Measurements from ENCODE around the gene SH3PXD2A. TPM values are rescaled to one million over a fixed set of nuclear protein-coding genes. Genes with fewer than 3 reads are reported as not detected.
"Not testable (repeated sequence)": the region's sequence is repeated elsewhere in the genome, so short reads cannot be mapped to it uniquely, and the experiment has no call there.

SH3PXD2A gene
- total and polyA plus RNA-seq, 3 donors from 2014 or later = 10.8 to 12.1 (median 12.0) TPM

DNA sequence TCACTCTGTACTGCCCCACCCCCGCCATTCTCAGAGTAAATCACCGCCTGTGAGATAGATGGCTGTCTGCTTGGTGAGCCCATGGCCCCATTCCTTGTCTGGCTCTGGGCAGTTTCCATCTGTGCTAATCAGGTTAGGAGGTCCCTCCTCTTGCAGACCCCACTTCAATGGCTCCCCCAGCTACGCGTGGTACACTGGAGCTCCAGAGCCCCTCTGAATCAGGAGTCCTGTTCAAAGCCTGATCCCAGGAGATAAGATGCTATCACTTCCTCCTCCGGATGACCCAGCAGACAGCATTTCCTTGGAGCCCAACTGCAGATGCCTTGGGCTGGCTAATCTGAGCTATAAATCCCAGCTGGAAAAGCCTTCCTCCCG, 122.3 kb downstream of the SH3PXD2A start:
- Histone ChIP-seq H3K27me3 (no peaks in the 10 kb centered on the region), H3K36me3 (ENCODE audit: low read depth, missing control alignments) (no peaks in the 10 kb centered on the region), H3K4me1 (no peaks in the 10 kb centered on the region), H3K9me3 (no peaks in the 10 kb centered on the region), H3K4me3 (no peak overlapping the region), H3K27ac (no peak overlapping the region)
- no peak for DNase-seq
- WGBS, 2 donors = 56 to 79% methylated on average over 4 to 6 of the region's 6 CpGs
- TF ChIP-seq POLR2A (IDR thresholded peaks at IDR 0.05) = no peak
- TF ChIP-seq, protein P1, sequence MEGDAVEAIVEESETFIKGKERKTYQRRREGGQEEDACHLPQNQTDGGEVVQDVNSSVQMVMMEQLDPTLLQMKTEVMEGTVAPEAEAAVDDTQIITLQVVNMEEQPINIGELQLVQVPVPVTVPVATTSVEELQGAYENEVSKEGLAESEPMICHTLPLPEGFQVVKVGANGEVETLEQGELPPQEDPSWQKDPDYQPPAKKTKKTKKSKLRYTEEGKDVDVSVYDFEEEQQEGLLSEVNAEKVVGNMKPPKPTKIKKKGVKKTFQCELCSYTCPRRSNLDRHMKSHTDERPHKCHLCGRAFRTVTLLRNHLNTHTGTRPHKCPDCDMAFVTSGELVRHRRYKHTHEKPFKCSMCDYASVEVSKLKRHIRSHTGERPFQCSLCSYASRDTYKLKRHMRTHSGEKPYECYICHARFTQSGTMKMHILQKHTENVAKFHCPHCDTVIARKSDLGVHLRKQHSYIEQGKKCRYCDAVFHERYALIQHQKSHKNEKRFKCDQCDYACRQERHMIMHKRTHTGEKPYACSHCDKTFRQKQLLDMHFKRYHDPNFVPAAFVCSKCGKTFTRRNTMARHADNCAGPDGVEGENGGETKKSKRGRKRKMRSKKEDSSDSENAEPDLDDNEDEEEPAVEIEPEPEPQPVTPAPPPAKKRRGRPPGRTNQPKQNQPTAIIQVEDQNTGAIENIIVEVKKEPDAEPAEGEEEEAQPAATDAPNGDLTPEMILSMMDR (IDR thresholded peaks at IDR 0.05) = no peak
- intact Hi-C loops (cut with DNase I; ENCODE audit: low total_unique reads) = no loop called here

DNA sequence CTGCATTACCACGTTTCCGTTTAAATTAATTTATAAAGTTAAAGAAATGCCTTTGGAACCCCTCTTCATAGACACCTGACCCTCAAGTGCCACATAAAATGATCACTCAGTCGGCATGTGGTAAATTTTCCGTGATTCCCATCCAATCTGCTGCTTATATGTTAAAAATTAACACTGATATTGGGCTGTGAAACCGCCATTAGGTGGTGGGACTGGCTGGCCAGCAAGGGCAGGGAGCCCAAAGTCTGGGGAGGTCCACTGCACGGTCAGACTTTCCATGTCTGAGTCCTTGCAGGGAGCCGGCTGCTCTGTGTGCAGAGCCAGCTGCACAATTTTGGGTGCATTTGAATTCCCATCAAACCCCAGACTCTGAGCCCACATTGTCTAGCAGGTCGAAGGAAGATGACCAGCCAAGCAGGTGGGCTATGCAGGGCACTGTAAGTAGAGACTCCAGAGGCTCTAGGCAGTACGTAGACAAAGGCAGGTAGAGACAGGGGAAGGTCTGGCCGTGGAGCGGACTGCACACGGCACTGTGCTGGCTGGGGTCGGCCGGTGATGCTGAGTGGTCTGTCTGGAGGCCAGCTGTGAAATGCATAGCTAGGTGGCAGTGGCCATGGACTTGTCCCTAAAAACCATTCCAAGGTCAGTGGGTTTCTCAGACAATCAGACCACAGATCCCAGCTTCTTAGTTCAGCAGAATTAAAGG, 122.9 kb downstream of the SH3PXD2A start:
- DNase-seq = no peak
- intact Hi-C loops (cut with DNase I; ENCODE audit: low total_unique reads) = no loop called here
- no peaks in the 10 kb centered on the region for H3K9me3 ChIP-seq
- TF ChIP-seq, protein P1 (IDR thresholded peaks at IDR 0.05) = no peak
- no peak for TF ChIP-seq POLR2A (IDR thresholded peaks at IDR 0.05)
- no peaks in the 10 kb centered on the region for H3K27me3 ChIP-seq
- no peaks in the 10 kb centered on the region for H3K4me1 ChIP-seq
- no peak overlapping the region for H3K27ac ChIP-seq
- H3K36me3 ChIP-seq (ENCODE audit: low read depth, missing control alignments) = no peaks in the 10 kb centered on the region
- H3K4me3 ChIP-seq = no peak overlapping the region
- WGBS, 2 donors = 66 to 75% methylated on average over 14 of the region's 14 CpGs

DNA sequence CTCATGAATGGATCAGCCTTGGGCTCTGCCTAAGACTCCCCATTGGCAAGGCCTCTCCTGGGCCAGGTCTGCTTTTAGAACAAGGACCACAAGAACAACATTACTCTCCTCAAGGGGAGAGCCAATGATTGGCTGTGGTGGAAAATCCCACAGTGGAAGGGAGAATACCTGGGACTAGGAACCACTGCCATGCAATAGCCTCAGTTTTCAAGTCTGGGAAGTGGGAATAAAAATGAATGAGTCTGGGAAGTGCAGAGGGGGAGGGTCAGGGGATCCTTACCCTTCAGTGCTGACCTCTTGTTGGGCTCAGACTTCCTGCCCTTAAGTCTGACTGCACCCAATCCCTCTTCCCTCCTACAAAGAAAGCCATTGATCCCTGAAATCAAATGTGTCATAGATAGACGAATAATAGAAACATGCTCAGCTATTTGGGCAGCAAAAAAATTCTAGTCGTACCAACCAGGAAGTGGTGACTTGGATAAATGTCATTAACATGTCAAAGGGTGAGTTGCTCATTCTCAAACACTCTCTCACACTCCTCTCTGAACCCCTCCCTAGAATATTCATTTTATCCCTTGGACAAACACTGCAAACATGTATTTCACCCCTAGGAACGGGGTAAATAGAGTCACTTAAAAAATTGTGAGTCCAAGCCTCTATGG, 123.6 kb downstream of the SH3PXD2A start:
- WGBS, 2 donors = 82 to 88% methylated on average over 3 of the region's 3 CpGs
- TF ChIP-seq, protein P1 (IDR thresholded peaks at IDR 0.05) = no peak
- no peak for TF ChIP-seq POLR2A (IDR thresholded peaks at IDR 0.05)
- DNase-seq = no peak
- Histone ChIP-seq H3K36me3 (ENCODE audit: low read depth, missing control alignments) (no peaks in the 10 kb centered on the region), H3K4me1 (no peaks in the 10 kb centered on the region), H3K27ac (no peak overlapping the region), H3K4me3 (no peak overlapping the region), H3K27me3 (no peaks in the 10 kb centered on the region), H3K9me3 (no peaks in the 10 kb centered on the region)
- intact Hi-C loops (cut with DNase I; ENCODE audit: low total_unique reads) = no loop called here

DNA sequence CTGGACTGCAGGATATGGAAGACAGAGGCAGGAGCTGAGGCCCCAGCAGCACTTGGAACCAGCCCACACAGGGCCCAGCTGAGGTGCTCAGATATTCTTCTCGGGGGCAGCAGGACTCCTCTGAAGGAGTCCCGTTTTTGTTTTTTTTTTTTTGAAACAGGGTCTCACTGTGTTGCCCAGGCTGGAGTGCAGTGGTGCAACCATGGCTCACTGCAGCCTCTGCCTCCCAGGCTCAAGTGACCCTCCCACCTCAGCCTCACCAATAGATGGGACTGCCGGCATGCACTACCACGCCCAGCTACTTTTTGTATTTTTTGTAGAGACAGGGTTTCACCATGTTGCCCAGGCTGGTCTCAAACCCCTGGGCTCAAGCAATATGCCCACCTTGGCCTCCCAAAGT, 124.3 kb downstream of the SH3PXD2A start:
- H3K27ac ChIP-seq; H3K4me3 ChIP-seq; H3K36me3 ChIP-seq (ENCODE audit: low read depth, missing control alignments); H3K4me1 ChIP-seq; H3K27me3 ChIP-seq; H3K9me3 ChIP-seq; DNase-seq; intact Hi-C loops (cut with DNase I; ENCODE audit: low total_unique reads): not testable (repeated sequence)
- WGBS, 2 donors = 91 to 93% methylated on average over 4 of the region's 4 CpGs

DNA sequence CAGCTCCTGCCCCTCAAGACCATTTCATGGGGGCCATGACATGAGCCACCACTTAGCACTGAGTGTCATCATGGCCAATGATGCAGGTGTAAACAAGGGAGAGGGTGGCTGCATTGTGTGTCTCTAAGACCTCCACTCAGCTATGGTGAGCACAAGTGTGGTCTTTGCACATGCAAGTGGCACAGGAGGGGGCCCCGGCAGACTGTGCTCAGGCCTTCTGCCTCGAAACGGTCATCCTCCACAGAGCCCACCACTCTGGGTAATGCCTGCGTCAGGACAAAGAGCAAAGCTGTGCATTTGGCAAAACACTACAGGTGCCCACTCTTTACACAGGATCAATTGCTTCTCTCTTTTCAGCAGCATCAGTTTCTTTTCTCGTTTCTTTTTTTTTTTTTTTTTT, 125.5 kb downstream of the SH3PXD2A start:
- intact Hi-C loops (cut with DNase I; ENCODE audit: low total_unique reads) = no loop called here
- Histone ChIP-seq H3K27me3 (no peaks in the 10 kb centered on the region), H3K4me3 (no peak overlapping the region), H3K9me3 (no peaks in the 10 kb centered on the region), H3K4me1 (no peaks in the 10 kb centered on the region), H3K27ac (no peak overlapping the region), H3K36me3 (ENCODE audit: low read depth, missing control alignments) (no peaks in the 10 kb centered on the region)
- 90 to 91% methylated on average over 5 of the region's 5 CpGs for WGBS, 2 donors
- no peak for TF ChIP-seq POLR2A (IDR thresholded peaks at IDR 0.05)
- TF ChIP-seq, protein P1 (IDR thresholded peaks at IDR 0.05) = no peak
- DNase-seq = no peak
